K562 treated with DMSO at 1 percent for 12 hours (cell line): Measurements from ENCODE around the gene CH25H. TPM values are rescaled to one million over a fixed set of nuclear protein-coding genes. Genes with fewer than 3 reads are reported as not detected.

ENCODE experiments used
- total RNA-seq: library from RNA; unstranded; fragments of 300-600 nt; gene quantifications from 2 replicates; pipeline ENCODE4 v1.2.3, GENCODE V29; 2022; ENCODE audit not compliant: insufficient read depth

The CH25H gene
- not detected in 2 replicates for total RNA-seq

GRCh38 chr10:89207181-89207800 lies at the start of gene CH25H:
CH25H (minus strand) TSS chr10:89207317; CDS start chr10:89207292, 25 bp downstream.

GRCh38 chr10:89251409-89252224 lies 44.5 kb upstream of the CH25H start, which contains the start of gene LIPA:
LIPA (minus strand) TSS chr10:89251775; CDS start chr10:89247648, 4,127 bp downstream.

Other genes starting within 250 kb of the CH25H start
- gene FAS, start 216.5 kb downstream of the CH25H start, total RNA-seq, result 0.63 and 0.86 TPM in 2 replicates
- not detected in 2 replicates for gene LIPA, start 44.5 kb upstream of the CH25H start, total RNA-seq
- gene IFIT2, start 94.7 kb upstream of the CH25H start, total RNA-seq, result 0.83 TPM in 1 of 2 replicates, not detected in the other
- gene IFIT3, start 120.7 kb upstream of the CH25H start, total RNA-seq, result 2.9 and 5.5 TPM in 2 replicates
- not detected in 2 replicates for gene IFIT1B, start 170.7 kb upstream of the CH25H start, total RNA-seq
- 0.27 TPM in 1 of 2 replicates, not detected in the other for gene IFIT1, start 185.3 kb upstream of the CH25H start, total RNA-seq
- 0.25 TPM in 1 of 2 replicates, not detected in the other for gene IFIT5, start 207.3 kb upstream of the CH25H start, total RNA-seq